AG09309 (cell line): ENCODE results near the gene NUP62CL.

ENCODE experiments used
- DNase-seq: peaks from one replicate; pipeline ENCODE4 v3.0.0-alpha.2; 2010; ENCODE audit warnings: low read depth
- H3K4me3 ChIP-seq: 2 replicates; pipeline ENCODE4 v1.5.1; 2011; ENCODE audit warnings: mild to moderate bottlenecking, low read depth, low read length, moderate library complexity; ENCODE audit not compliant: control insufficient read depth
- TF ChIP-seq, protein P1 (sequence below): IDR thresholded peaks from 2 replicates; pipeline ENCODE4 v1.5.1; 2011; ENCODE audit warnings: mild to moderate bottlenecking, low read depth, low read length, inconsistent platforms; ENCODE audit not compliant: insufficient read depth, control insufficient read depth; ENCODE audit errors: missing control alignments

NUP62CL gene, protein sequence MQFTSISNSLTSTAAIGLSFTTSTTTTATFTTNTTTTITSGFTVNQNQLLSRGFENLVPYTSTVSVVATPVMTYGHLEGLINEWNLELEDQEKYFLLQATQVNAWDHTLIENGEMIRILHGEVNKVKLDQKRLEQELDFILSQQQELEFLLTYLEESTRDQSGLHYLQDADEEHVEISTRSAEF

GRCh38 chrX:107205770-107206696, at the start of gene NUP62CL, which contains the start of gene DNAAF6:
TSS of gene NUP62CL (minus strand) at chrX:107206433. CDS start at chrX:107175146, 31,287 bp downstream.
TSS of gene DNAAF6 (plus strand) at chrX:107206611. CDS start at chrX:107212876, 6,265 bp downstream.
- peak within 1 kb of the TSS; percentile 32 for H3K4me3 ChIP-seq
- TF ChIP-seq, protein P1, sequence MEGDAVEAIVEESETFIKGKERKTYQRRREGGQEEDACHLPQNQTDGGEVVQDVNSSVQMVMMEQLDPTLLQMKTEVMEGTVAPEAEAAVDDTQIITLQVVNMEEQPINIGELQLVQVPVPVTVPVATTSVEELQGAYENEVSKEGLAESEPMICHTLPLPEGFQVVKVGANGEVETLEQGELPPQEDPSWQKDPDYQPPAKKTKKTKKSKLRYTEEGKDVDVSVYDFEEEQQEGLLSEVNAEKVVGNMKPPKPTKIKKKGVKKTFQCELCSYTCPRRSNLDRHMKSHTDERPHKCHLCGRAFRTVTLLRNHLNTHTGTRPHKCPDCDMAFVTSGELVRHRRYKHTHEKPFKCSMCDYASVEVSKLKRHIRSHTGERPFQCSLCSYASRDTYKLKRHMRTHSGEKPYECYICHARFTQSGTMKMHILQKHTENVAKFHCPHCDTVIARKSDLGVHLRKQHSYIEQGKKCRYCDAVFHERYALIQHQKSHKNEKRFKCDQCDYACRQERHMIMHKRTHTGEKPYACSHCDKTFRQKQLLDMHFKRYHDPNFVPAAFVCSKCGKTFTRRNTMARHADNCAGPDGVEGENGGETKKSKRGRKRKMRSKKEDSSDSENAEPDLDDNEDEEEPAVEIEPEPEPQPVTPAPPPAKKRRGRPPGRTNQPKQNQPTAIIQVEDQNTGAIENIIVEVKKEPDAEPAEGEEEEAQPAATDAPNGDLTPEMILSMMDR, result no peak
- no peak for DNase-seq

DNA sequence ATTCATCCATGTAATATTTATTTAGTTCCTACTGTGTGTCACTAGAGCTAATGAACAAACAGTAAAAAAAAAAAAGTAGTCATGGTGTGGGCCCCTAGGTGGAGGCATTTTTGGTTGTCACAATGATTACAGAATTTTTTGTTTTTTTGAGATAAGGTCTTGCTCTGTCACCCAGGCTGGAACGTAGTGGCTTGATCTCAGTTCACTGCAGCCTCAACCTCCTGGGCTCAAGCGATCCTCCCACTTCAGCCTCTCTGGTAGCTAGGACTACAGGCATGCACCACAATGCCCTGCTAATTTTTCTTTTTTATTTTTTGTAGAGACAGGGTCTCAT, 22.2 kb upstream of the NUP62CL start:
- no peak overlapping the region for H3K4me3 ChIP-seq
- no peak for DNase-seq
- TF ChIP-seq, protein P1, result no peak

GRCh38 chrX:107227780-107228485, 21.7 kb upstream of the NUP62CL start:
- TF ChIP-seq, protein P1, result no peak

DNA sequence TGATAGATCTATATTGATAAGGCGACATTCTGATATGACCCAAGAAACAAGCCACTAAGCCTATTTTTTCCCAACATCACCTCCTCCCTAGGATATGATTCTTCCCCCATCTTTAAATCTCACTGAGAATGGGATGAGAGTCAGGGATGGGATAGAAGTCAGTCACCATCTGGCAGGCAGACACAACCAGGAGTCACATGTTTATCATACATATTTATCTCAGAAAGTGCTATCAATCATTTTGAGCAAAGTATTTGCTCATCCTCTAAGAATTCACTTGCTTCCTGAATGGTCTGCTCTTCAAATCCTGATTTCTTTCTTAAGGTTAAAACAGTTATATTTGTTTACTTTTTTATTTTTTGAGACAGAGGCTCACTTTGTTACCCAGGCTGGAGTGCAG, 20.5 kb upstream of the NUP62CL start:
- no peak overlapping the region for H3K4me3 ChIP-seq
- TF ChIP-seq, protein P1, result no peak
- DNase-seq, result no peak

More at GRCh38 chrX:107227780-107228485, 21.7 kb upstream of the NUP62CL start:
- H3K4me3 ChIP-seq, result no peak overlapping the region
- DNase-seq, result no peak

GRCh38 chrX:107213477-107213876, 7.2 kb upstream of the NUP62CL start:
- no peak overlapping the region for H3K4me3 ChIP-seq
- TF ChIP-seq, protein P1, result no peak
- no peak for DNase-seq

- DNase-seq, result no peak
- no peak overlapping the region for H3K4me3 ChIP-seq
- TF ChIP-seq, protein P1, result no peak
Observed at GRCh38 chrX:107207943-107208342, 1.7 kb upstream of the NUP62CL start.
